RWPE1 (cell line): ENCODE data around the gene RICTOR.

ENCODE experiments used
- CTCF ChIA-PET: fragments of 350-600 bp; sonication (Branson Sonifier 250); formaldehyde crosslinking; extraction: SDS; loops from one replicate; lab custom pipeline; 2021; lab: Yijun Ruan, JAX
- POLR2A ChIA-PET: fragments of 400-600 bp; formaldehyde crosslinking; extraction: SDS; loops from one replicate; lab custom pipeline; 2020; ENCODE audit warnings: antibody characterized with exemption; ENCODE audit not compliant: low non-redundant PET; lab: Yijun Ruan, JAX
- DNase-seq: peaks from one replicate; pipeline ENCODE4 v3.0.0; 2012; ENCODE audit warnings: low spot score
- H3K27ac ChIP-seq: fragments of 450-650 bp; 2 replicates; pipeline ENCODE4 v1.5.1; 2017
- CTCF ChIP-seq: fragments of 450-650 bp; conservative IDR thresholded peaks from 2 replicates; pipeline ENCODE4 v1.5.1; 2017; ENCODE audit warnings: low read depth, mild to moderate bottlenecking

RICTOR gene

GRCh38 chr5:38940230-38940858 is 133.9 kb downstream of the RICTOR start:
- CTCF ChIA-PET: no interaction called here
- POLR2A ChIA-PET: no interaction called here
- no peak overlapping the region for H3K27ac ChIP-seq
- no peak for DNase-seq
- TF ChIP-seq CTCF: no peak

GRCh38 chr5:38938973-38939372 is 135.2 kb downstream of the RICTOR start:
- no peak for DNase-seq
- ChIA-PET POLR2A (no interaction called here), CTCF (interaction anchor here (0.6 to 0.7 kb wide), 2 partner anchors 20 to 316 kb away, joined by 3 to 7 read pairs; no protein-coding TSS in a partner anchor)
- TF ChIP-seq CTCF: no peak
- no peak overlapping the region for H3K27ac ChIP-seq

- POLR2A ChIA-PET: no interaction called here
- TF ChIP-seq CTCF: no peak
Measured at GRCh38 chr5:38938424-38938823, 135.8 kb downstream of the RICTOR start.

GRCh38 chr5:38936269-38936668 is 137.9 kb downstream of the RICTOR start:
- DNase-seq: no peak
- ChIA-PET CTCF (interaction anchor here (0.6 kb wide), 1 partner anchor 230 kb away, joined by 3 read pairs; no protein-coding TSS in a partner anchor), POLR2A (no interaction called here)
- no peak overlapping the region for H3K27ac ChIP-seq
- no peak for TF ChIP-seq CTCF

More at GRCh38 chr5:38938424-38938823, 135.8 kb downstream of the RICTOR start:
- no peak for DNase-seq
- H3K27ac ChIP-seq: no peak overlapping the region
- CTCF ChIA-PET: interaction anchor here (0.6 to 0.7 kb wide), 2 partner anchors 20 to 317 kb away, joined by 3 to 7 read pairs; no protein-coding TSS in a partner anchor

- TF ChIP-seq CTCF: no peak
- DNase-seq: no peak
- ChIA-PET CTCF (no interaction called here), POLR2A (no interaction called here)
- no peak overlapping the region for H3K27ac ChIP-seq
Measured at GRCh38 chr5:38935437-38935836, 138.8 kb downstream of the RICTOR start.

- TF ChIP-seq CTCF: no peak
- POLR2A ChIA-PET: no interaction called here
- CTCF ChIA-PET: interaction anchor here (1.1 kb wide), 1 partner anchor 9 kb away, joined by 3 read pairs; no protein-coding TSS in a partner anchor
- no peak for DNase-seq
- no peak overlapping the region for H3K27ac ChIP-seq
Measured at GRCh38 chr5:38932854-38933408, 141.3 kb downstream of the RICTOR start.
